IPS-18c (cell line): ENCODE data around the gene SHC1.
A peak's percentile ranks its signal among the peaks of the same experiment; 100 is the strongest.

Experiments used
- H3K4me3 ChIP-seq: 2 replicates; pipeline ENCODE4 v1.7.0; 2013; ENCODE audit warnings: low read depth, mild to moderate bottlenecking, low read length, moderate library complexity; ENCODE audit not compliant: insufficient read depth
- H3K9me3 ChIP-seq: one replicate; pipeline ENCODE4 v1.6.1; 2013; ENCODE audit warnings: mild to moderate bottlenecking, low read length, moderate library complexity; ENCODE audit not compliant: control insufficient read depth, insufficient read depth

SHC1 gene

DNA sequence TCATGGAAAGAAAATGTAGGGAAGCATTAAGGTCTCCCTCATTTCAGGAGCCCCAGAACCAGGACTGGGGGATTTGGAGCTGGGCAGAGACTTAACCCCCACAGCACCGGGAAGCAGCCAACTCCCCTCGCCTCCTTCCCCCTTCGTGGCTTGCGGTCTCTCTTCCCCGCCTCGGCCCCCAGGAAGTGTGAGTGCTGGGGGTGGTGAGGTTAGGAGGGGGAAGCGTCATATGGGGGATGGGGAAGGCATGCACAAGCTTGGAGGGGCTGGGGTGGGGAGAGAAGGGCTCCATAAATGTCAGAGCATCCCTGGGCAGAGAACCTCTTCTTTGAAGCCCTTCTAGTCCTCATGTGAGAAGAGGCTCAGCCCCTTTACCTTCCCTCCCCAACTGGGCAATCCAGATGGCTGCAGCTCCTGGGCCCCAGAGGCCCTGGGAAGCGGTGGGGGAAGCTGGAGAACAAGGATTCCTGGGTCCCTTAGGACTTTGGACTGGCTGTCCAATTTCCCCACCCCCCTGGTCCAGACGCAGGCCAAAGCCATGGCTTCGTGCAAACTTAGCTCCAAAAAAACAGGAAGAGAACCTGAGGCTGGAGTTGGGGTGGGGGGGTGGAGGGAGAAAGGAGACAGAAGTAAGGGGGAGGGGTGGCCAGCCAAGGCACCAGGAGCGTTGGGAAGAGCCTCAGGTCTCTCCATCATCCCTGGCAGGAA, 39.8 kb upstream of the SHC1 start:
- Histone ChIP-seq H3K9me3 (no peaks in the 10 kb centered on the region), H3K4me3 (no peak overlapping the region)

- no peak overlapping the region for H3K4me3 ChIP-seq
- no peaks in the 10 kb centered on the region for H3K9me3 ChIP-seq
Observed at GRCh38 chr1:155009742-155010141, 39.2 kb upstream of the SHC1 start.

DNA sequence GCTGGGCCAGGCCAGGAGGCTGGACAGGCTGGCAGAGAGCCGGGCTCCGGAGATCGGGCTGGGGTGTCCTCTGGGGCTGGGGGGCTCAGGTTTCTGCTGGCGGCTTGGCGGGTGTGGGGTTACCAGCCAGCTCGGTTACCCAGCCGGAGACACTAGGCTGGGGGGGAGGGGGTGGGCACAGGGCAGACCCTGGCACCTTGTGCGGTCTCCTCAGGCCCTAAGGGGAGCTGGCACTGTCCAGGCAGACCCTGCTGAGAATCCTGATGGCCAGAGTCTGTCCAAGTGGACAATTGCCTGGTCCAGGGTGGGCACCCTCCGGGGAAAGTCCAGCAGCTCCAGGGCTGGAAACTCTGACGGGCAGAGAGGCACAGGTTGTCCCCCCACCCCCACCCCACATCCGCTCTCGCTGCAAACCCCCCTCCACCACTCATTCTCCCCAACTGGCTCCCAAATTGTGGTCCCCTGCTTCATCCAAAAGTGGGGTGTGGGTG, 38.7 kb upstream of the SHC1 start:
- Histone ChIP-seq H3K4me3 (no peak overlapping the region), H3K9me3 (no peaks in the 10 kb centered on the region)

DNA sequence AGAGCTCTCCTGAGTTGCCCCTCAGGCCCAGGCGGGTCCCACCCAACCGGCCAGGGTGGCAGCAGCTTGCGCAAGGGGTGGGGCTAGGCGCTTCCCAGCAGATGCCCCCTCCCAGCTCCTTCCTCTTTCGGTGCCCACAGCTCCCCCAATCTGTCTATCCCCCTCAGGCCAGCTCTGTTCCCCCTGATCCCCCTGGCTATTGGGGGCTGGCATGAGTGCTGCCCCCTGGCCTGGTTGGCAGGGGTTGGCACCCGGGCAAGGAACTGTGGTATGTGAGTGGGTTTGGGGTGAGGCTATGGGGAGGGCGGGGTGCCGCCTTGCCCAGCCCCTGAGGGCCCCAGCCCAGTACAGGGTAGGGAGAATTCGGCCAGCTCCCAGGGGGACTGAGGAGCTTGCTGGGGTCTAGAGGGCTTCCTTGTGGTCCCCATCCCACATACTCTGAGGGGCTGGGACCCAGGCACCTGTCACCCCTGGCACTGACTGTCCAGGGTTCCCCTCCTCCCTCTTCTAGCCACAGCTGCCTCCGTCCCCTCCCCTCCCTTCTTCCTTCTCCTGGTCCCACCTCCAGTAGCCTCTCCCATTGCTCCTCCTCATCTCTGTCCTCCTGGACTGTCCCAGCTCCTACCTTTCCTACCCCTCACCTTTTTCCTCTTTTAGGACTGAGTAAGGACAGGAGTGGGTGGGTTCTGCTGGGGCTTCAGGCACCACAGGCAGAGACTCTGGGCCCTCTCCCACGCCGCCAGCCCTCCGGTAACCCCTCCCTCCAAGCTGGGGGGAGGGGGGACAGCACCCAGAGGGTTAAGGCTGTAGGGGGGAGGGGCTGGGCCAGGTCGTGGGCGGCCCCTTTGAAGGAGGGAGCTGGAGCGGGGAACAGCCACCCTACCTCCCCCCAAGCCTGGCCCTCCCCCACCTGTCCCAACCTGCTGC, 37.7 kb upstream of the SHC1 start:
- no peak overlapping the region; the same call in 1 of the 2 replicates for H3K4me3 ChIP-seq
- H3K9me3 ChIP-seq: no peaks in the 10 kb centered on the region

DNA sequence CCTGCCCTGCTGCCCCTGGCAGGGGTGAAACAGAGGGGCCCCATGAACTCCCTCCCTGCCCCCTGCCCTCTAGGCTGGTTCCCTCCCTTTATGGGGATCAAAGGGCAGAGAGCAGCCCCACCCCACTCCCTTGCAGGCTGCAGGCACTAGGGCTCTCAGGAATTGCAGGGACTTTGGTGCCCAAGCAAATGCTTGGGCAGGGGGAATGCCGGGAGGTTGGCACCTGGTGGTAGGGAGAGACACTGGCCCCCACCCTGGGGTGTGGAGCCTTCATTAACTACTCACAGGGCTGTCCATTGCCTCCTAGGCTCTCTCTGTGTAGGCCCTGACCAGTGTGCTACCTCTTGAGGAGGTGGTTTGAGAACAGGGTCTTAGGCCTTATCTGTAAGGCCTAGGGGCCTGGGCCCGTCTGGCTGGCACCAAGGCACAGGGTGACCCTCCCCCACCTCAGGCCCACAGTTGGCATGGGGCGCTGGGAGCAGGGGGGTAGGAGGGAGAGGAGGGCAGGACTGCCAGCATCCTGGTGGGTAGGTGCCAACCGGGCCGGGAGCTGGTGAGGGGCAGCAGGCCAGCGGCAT, 36.8 kb upstream of the SHC1 start:
- Histone ChIP-seq H3K9me3 (peaks cover 2% of the 10 kb centered on the region), H3K4me3 (no peak overlapping the region)

DNA sequence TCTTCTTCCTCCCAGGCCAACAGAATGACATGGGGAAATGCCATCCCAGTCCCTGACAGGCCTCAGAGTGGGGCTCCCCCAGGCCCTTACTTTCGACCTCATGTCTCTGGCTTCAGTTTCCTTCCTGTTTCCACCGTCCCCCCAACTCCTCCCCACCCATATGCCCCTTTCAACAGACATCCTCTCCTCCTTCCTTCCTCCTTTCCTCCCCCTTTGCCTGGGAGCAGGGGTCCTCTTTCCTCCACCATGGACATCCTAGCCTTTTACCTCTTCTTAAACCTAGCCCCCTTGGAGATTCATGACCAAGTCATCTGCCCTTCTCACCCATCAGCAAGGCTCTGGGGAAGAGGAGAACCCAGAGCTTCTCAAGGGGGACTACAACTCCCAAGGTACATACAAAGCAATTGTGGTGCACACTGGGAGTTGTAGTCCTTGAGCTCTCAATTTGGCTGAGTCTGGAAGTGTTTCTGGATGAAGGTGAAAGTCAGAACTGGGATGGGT, 36.1 kb upstream of the SHC1 start:
- Histone ChIP-seq H3K4me3 (no peak overlapping the region), H3K9me3 (peaks cover 2% of the 10 kb centered on the region)

DNA sequence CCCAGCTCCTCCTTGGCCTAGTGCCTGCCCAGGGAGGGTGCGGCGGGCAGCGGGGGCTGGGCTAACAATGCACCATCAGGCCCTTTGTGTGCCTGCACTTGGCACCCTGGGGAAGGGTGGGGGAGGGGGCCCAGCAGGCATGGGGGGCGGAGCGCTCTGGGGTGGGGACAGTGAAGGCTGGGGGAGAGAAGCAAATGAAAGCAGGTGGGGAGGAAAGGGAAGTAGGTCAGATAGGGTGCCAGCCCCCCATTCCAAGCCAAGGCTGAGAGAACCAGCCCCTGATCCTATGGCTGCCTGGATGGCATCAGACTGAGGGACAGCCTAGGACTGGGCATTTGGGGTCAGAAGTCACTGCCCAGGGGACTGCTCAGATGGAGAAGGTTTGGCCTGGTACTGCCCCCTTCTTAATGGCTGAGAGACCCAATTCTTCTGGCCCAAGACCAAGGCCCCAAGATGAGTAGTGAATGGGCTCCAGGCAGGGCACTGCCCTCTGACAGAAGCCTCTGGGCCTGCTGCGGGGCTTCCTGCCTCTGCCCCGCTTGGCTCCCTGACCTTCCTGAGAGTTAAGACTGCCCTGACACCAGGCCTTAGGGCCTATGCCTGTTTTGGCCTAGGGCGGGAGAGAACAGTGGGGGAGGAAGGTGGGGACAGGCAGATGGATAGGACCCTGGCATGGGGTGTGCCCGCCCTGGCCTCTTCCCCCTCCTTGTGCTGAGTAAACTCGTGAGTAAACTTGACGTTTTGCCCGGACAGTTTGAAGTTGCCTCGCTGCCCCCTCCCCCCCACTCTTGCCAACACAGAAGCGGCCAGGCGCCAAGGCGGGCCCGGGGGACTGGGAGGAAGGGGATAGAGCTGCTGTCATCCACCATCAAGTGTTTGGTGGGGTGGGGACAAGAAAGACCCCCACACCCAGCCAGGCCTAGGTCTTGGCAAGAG, 34.8 kb upstream of the SHC1 start:
- Histone ChIP-seq H3K9me3 (peaks cover 2% of the 10 kb centered on the region), H3K4me3 (peak overlapping the region; percentile 4; the same call in 1 of the 2 replicates)

DNA sequence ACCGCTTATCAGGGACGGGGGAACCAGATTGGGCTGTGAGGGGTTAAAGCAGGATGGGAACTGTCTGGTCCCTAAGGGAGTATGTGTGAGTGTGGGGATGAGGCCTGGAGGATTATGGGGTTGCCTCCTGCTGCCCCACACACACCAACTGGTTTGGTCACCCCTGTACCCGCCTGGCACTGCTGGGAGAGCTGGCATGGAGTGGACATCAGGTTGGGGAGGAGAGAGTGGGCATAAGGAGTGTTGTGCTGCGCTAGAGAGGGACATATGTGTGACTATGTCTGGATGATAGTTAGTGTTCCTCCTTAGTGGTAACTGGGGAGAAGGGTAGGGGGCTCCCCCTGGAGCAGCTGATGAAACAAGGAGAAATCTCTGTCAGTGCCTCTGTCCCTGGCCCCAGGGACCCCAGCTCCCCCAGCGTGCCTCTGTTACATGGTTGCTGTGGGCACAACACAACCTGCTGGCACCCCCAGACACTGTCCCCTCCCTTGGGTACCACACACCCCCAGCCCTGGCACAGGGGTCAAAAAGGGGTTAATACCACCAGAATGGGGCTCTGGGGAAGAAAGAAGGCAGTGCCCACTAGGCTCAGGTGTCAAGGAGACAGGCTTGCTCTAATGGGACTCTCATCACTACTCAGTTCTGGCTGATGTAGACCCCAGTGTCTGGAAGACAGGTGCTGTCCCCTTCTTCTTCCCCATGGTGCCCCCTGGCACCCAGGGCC, 34.0 kb upstream of the SHC1 start:
- Histone ChIP-seq H3K4me3 (peak overlapping the region; percentile 87), H3K9me3 (peaks cover 2% of the 10 kb centered on the region)

- H3K4me3 ChIP-seq: peak overlapping the region; percentile 87
- peaks cover 2% of the 10 kb centered on the region for H3K9me3 ChIP-seq
Observed at GRCh38 chr1:155003766-155004351, 33.3 kb upstream of the SHC1 start.

GRCh38 chr1:155003227-155003765, 32.7 kb upstream of the SHC1 start:
- Histone ChIP-seq H3K9me3 (peaks cover 2% of the 10 kb centered on the region), H3K4me3 (peak overlapping the region; percentile 87)

DNA sequence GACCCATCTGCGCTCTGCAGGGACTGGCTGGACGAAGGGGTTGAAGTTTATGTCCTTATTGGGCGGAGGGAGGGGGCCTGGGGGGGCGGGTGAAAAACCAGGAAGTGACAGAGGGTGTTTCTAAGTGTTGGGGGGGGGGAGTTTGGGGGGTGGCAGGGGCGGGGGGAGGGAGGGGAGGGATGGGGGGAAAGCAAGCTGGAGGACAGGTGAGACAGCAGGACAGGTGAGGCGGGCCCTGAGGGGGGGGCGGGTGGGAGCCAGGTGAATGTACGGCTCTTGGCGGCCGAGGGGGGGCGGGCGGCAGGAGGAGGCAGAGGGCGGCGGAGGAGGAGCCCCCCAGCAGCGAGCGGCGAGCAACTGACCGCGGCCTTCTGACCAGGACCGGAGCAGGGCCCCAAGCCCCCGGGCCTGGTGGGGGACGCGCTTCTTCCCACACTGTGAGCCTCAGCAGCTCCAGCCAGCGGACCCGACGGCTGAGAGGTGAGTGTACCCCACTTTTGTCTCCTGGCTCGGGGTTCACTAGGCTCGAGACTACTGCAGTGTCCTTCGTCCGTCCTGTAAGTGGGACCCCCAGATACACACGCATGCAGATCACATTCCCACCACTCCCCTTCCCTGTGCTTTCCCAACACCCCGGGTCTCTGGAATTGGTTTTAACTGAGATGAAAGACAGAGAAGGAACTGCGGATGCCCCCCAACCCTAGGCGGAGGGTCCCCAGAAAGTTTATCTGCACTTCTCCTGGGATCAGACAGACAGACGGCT, 32.1 kb upstream of the SHC1 start, which contains the start of gene ZBTB7B:
ZBTB7B (plus strand) TSS at position 339 of the 763 bp plus-strand sequence. CDS start 11,859 bp downstream, outside the sequence.
- Histone ChIP-seq H3K9me3 (peaks cover 2% of the 10 kb centered on the region), H3K4me3 (peak within 1 kb of the TSS; percentile 87)

- peak overlapping the region; percentile 84 for H3K4me3 ChIP-seq
Observed at GRCh38 chr1:155001675-155002463, 31.3 kb upstream of the SHC1 start.

GRCh38 chr1:155001425-155001674, 30.8 kb upstream of the SHC1 start:
- peak overlapping the region; percentile 84 for H3K4me3 ChIP-seq
- peaks cover 2% of the 10 kb centered on the region for H3K9me3 ChIP-seq

More at GRCh38 chr1:155001675-155002463, 31.3 kb upstream of the SHC1 start:
- peaks cover 2% of the 10 kb centered on the region for H3K9me3 ChIP-seq

- Histone ChIP-seq H3K4me3 (peak overlapping the region; percentile 84), H3K9me3 (peaks cover 2% of the 10 kb centered on the region)
Observed at GRCh38 chr1:155000726-155001424, 30.3 kb upstream of the SHC1 start.
